CD4-positive, alpha-beta T cell treated with Interleukin-15 for 1 hour (primary cell): ENCODE measurements around the gene ARHGEF4.
A peak's percentile ranks its signal among the peaks of the same experiment; 100 is the strongest.

Experiments used
- DNase-seq: peaks from one replicate; pipeline ENCODE4 v3.0.0-alpha.2; 2020

Gene ARHGEF4

GRCh38 chr2:130834931-130835765 lies 1.6 kb upstream of the ARHGEF4 start:
- DNase-seq: no peak

GRCh38 chr2:130835766-130836015 lies 1.0 kb upstream of the ARHGEF4 start:
- DNase-seq: peak; percentile 12

- no peak for DNase-seq
Measured at GRCh38 chr2:130837175-130837810, 579 bp downstream of the ARHGEF4 start.

GRCh38 chr2:130837811-130838565 lies 1.3 kb downstream of the ARHGEF4 start:
- DNase-seq: no peak

GRCh38 chr2:130839011-130839780 lies 2.5 kb downstream of the ARHGEF4 start:
- no peak for DNase-seq

GRCh38 chr2:130840506-130840905 lies 3.8 kb downstream of the ARHGEF4 start:
- no peak for DNase-seq

- DNase-seq: no peak
Measured at GRCh38 chr2:130841741-130842365, 5.1 kb downstream of the ARHGEF4 start.

- DNase-seq: no peak
Measured at GRCh38 chr2:130842770-130843169, 6.1 kb downstream of the ARHGEF4 start.

- DNase-seq: no peak
Measured at GRCh38 chr2:130843321-130843985, 6.7 kb downstream of the ARHGEF4 start.

GRCh38 chr2:130844161-130844560 lies 7.4 kb downstream of the ARHGEF4 start:
- DNase-seq: no peak

GRCh38 chr2:130845505-130846085 lies 8.9 kb downstream of the ARHGEF4 start:
- DNase-seq: no peak

GRCh38 chr2:130846233-130846632 lies 9.5 kb downstream of the ARHGEF4 start:
- DNase-seq: no peak

GRCh38 chr2:130846686-130847375 lies 10.1 kb downstream of the ARHGEF4 start:
- no peak for DNase-seq

GRCh38 chr2:130847776-130848525 lies 11.2 kb downstream of the ARHGEF4 start:
- no peak for DNase-seq

- no peak for DNase-seq
Measured at GRCh38 chr2:130848526-130849210, 12.0 kb downstream of the ARHGEF4 start.

- DNase-seq: no peak
Measured at GRCh38 chr2:130849896-130850787, 13.4 kb downstream of the ARHGEF4 start.

- no peak for DNase-seq
Measured at GRCh38 chr2:130850788-130851623, 14.3 kb downstream of the ARHGEF4 start.
